Liver (tissue), 9 donors: ENCODE measurements around the gene TMEM220. TPM values are rescaled to one million over a fixed set of nuclear protein-coding genes. Genes with fewer than 3 reads are reported as not detected.

Experiments
- DNase-seq: peaks from one replicate; pipeline ENCODE4 v3.0.0-alpha.2; 2017; ENCODE audit warnings: low spot score
- H3K27ac ChIP-seq, 2 donors: one replicate each; pipeline ENCODE4 v1.7.0; 2013; ENCODE audit warnings: inconsistent platforms in 2 of 2, low read length in 2 of 2, control low read depth in 1 of 2, low read depth in 1 of 2, mild to moderate bottlenecking in 1 of 2
- H3K27me3 ChIP-seq, 4 donors: one replicate each; pipeline versions ENCODE4 v1.6.1 to v1.7.0; 2013; ENCODE audit warnings: low read length in 3 of 4, inconsistent platforms in 1 of 4, mild to moderate bottlenecking in 1 of 4, moderate library complexity in 1 of 4; ENCODE audit not compliant: control insufficient read depth in 4 of 4, insufficient read depth in 4 of 4
- H3K36me3 ChIP-seq, 4 donors: one replicate each; pipeline versions ENCODE4 v1.6.1 to v1.7.0; 2013; ENCODE audit warnings: low read length in 3 of 4, mild to moderate bottlenecking in 3 of 4, low read depth in 1 of 4, moderate library complexity in 1 of 4; ENCODE audit not compliant: control insufficient read depth in 4 of 4, insufficient read depth in 3 of 4
- H3K4me1 ChIP-seq, 4 donors: one replicate each; pipeline versions ENCODE4 v1.6.1 to v1.7.0; 2013; ENCODE audit warnings: low read length in 3 of 4, mild to moderate bottlenecking in 3 of 4, moderate library complexity in 1 of 4; ENCODE audit not compliant: control insufficient read depth in 4 of 4, insufficient read depth in 4 of 4
- H3K4me3 ChIP-seq, 3 donors: one replicate each; pipeline versions ENCODE4 v1.6.1 to v1.7.0; 2013; ENCODE audit warnings: low read length in 3 of 3, control low read depth in 1 of 3, low read depth in 1 of 3, mild to moderate bottlenecking in 1 of 3
- H3K9ac ChIP-seq, 2 donors: one replicate each; pipeline ENCODE4 v1.7.0; 2013; ENCODE audit warnings: low read length in 2 of 2, mild to moderate bottlenecking in 2 of 2, moderate library complexity in 2 of 2, control low read depth in 1 of 2, low read depth in 1 of 2
- H3K9me3 ChIP-seq, 4 donors: one replicate each; pipeline versions ENCODE4 v1.6.1 to v1.7.0; 2013; ENCODE audit warnings: low read length in 3 of 4; ENCODE audit not compliant: control insufficient read depth in 4 of 4
- CTCF ChIP-seq: fragments of 150-350 bp; IDR thresholded peaks from 2 replicates; pipeline ENCODE4 v1.5.1; 2017; ENCODE audit warnings: improper control_type of control experiment, low read depth, low read length; ENCODE audit not compliant: missing input control
- FOXA1 ChIP-seq: IDR thresholded peaks from 2 replicates; pipeline ENCODE4 v1.6.1; 2016; ENCODE audit warnings: antibody characterized with exemption
- GABPA ChIP-seq, 2 donors: IDR thresholded peaks in 1 of 2; conservative IDR thresholded peaks in 1 of 2; 2 replicates each; pipeline ENCODE4 v1.6.1; 2016; ENCODE audit warnings: antibody characterized with exemption in 2 of 2, mild to moderate bottlenecking in 1 of 2, moderate library complexity in 1 of 2
- HNF4A ChIP-seq, 2 donors: conservative IDR thresholded peaks; 2 replicates each; pipeline ENCODE4 v1.6.1; 2016; ENCODE audit warnings: antibody characterized with exemption in 2 of 2, mild to moderate bottlenecking in 2 of 2
- JUND ChIP-seq, 2 donors: IDR thresholded peaks; 2 replicates each; pipeline ENCODE4 v1.6.1; 2016; ENCODE audit warnings: antibody characterized with exemption in 2 of 2
- MAX ChIP-seq: IDR thresholded peaks from 2 replicates; pipeline ENCODE4 v1.6.1; 2016; ENCODE audit warnings: antibody characterized with exemption
- REST ChIP-seq: IDR thresholded peaks from 2 replicates; pipeline ENCODE4 v1.6.1; 2016; ENCODE audit warnings: antibody characterized with exemption, mild to moderate bottlenecking
- RXRA ChIP-seq, 2 donors: IDR thresholded peaks; 2 replicates each; pipeline ENCODE4 v1.6.1; 2017 to 2018; ENCODE audit warnings: antibody characterized with exemption in 2 of 2, mild to moderate bottlenecking in 1 of 2
- SP1 ChIP-seq: IDR thresholded peaks from 2 replicates; pipeline ENCODE4 v1.6.1; 2018; ENCODE audit warnings: antibody characterized with exemption, mild to moderate bottlenecking
- TAF1 ChIP-seq: conservative IDR thresholded peaks from 2 replicates; pipeline ENCODE4 v1.6.1; 2016; ENCODE audit warnings: antibody characterized with exemption, mild to moderate bottlenecking
- YY1 ChIP-seq: IDR thresholded peaks from 2 replicates; pipeline ENCODE4 v1.6.1; 2016; ENCODE audit warnings: antibody characterized with exemption, mild to moderate bottlenecking
- ZBTB33 ChIP-seq: IDR thresholded peaks from 2 replicates; pipeline ENCODE4 v1.6.1; 2016; ENCODE audit warnings: antibody characterized with exemption
- WGBS: extraction: QIAGEN DNeasy Blood & Tissue Kit; methylation state at CpG from one replicate; pipeline ENCODE4 v1.1.7; 2013; 5-methylcytosine and 5-hydroxymethylcytosine counted together
- polyA plus RNA-seq, 2 donors: library from polyadenylated mRNA; stranded (reverse) in 1 of 2; unstranded in 1 of 2; fragments of 200-250 nt in 1 of 2; fragments of >200 nt in 1 of 2; fragmentation: Nextera tagmentation in 1 of 2; extraction: Ambion mirVana in 1 of 2; gene quantifications; one replicate each; pipeline versions ENCODE4 v1.2.1 to v1.2.3, GENCODE V29; 2013 to 2015
- total RNA-seq, 2 donors: library from RNA; depleted of rRNA; stranded (reverse); fragments of >200 nt; gene quantifications; one replicate each; pipeline ENCODE4 v1.2.3, GENCODE V29; 2014
- donor health status: healthy.
- donor health status: healthy.
- donor health status: healthy.
- donor health status: healthy.
- donor health status: healthy.

The TMEM220 gene
- total and polyA plus RNA-seq, 4 donors = 19.6 to 126 (median 28.8) TPM

DNA sequence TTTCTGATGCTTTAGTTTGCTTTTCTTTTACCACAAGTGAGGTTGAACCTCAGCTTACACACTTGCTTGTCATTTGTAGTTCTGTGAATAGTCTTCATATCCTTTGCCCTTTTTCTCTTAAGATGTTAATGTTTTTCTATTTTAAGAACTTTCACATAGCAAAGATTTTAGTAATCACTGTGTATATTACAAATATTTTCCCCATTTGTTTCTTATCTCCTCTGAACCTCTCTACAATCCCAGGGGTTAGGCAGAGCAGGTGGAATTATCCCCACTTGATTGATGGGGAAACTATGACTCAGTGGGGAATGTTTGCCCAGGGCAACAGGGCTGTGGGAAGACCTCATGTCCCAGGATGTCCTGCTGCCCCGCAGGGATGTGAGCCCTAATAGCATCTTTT, 61.0 kb downstream of the TMEM220 start:
- H3K27me3 ChIP-seq = no peaks in the 10 kb centered on the region
- H3K36me3 ChIP-seq = no peaks in the 10 kb centered on the region
- H3K9me3 ChIP-seq = no peaks in the 10 kb centered on the region
- no peak overlapping the region for H3K4me3 ChIP-seq
- H3K9ac ChIP-seq = no peak overlapping the region
- no peak for DNase-seq
- H3K27ac ChIP-seq = no peak overlapping the region
- no peak for TF ChIP-seq TAF1
- no peak for TF ChIP-seq YY1
- WGBS = 86% methylated on average over 1 of the region's 1 CpG
- no peaks in the 10 kb centered on the region for H3K4me1 ChIP-seq

- Histone ChIP-seq H3K27ac (no peak overlapping the region), H3K4me3 (no peak overlapping the region), H3K36me3 (no peaks in the 10 kb centered on the region), H3K9ac (no peak overlapping the region), H3K27me3 (no peaks in the 10 kb centered on the region), H3K4me1 (no peaks in the 10 kb centered on the region), H3K9me3 (no peaks in the 10 kb centered on the region)
- no peak for DNase-seq
- WGBS = 77% methylated on average over 5 of the region's 5 CpGs
- TF ChIP-seq ZBTB33 (no peak), SP1 (no peak), RXRA (IDR thresholded peaks at IDR 0.05) (no peak), GABPA (IDR thresholded peaks at IDR 0.05 in 1 of 2, conservative IDR thresholded peaks at IDR 0.05 in 1 of 2) (no peak), JUND (IDR thresholded peaks at IDR 0.05) (no peak), REST (no peak), TAF1 (no peak), HNF4A (conservative IDR thresholded peaks at IDR 0.05) (no peak), MAX (no peak), FOXA1 (no peak), CTCF (no peak)
Measured at GRCh38 chr17:10666906-10667305, 62.9 kb downstream of the TMEM220 start.
